Activated B cell treated with CpG ODN at 0.5 μM for 24 hours (primary cell): Measurements from ENCODE around the gene ALPI. TPM values are rescaled to one million over a fixed set of nuclear protein-coding genes. Genes with fewer than 3 reads are reported as not detected.

Experiments
- ATAC-seq: fragments of 200-7000 bp; cut with Tn5 transposase; one replicate; pipeline ENCODE4 v1.10.0; 2021; ENCODE audit warnings: low read depth, mild to moderate bottlenecking, moderate library complexity
- CTCF ChIA-PET: fragments of 350-600 bp; sonication (Branson Sonifier 250); formaldehyde crosslinking; loops from one replicate; lab custom pipeline; 2021; ENCODE audit warnings: antibody characterized with exemption; lab: Charles Lee
- POLR2A ChIA-PET: fragments of 350-600 bp; sonication (Branson Sonifier 250); formaldehyde crosslinking; loops from one replicate; lab custom pipeline; 2021; ENCODE audit warnings: antibody characterized with exemption; lab: Charles Lee
- DNase-seq: peaks from one replicate; pipeline ENCODE4 v3.0.0; 2022
- H3K27ac Mint-ChIP-seq: one replicate; pipeline ENCODE4 v1.8.0; 2020; ENCODE audit warnings: mixed read lengths
- H3K27me3 Mint-ChIP-seq: one replicate; pipeline ENCODE4 v1.8.0; 2021; ENCODE audit warnings: mixed read lengths
- H3K36me3 Mint-ChIP-seq: one replicate; pipeline ENCODE4 v1.8.0; 2021; ENCODE audit warnings: low read depth, mixed read lengths
- H3K4me1 Mint-ChIP-seq: one replicate; pipeline ENCODE4 v1.8.0; 2021; ENCODE audit warnings: mixed read lengths
- H3K4me3 Mint-ChIP-seq: one replicate; pipeline ENCODE4 v1.8.0; 2020; ENCODE audit warnings: mild to moderate bottlenecking, mixed read lengths
- H3K9me3 Mint-ChIP-seq: one replicate; pipeline ENCODE4 v1.8.0; 2020; ENCODE audit warnings: mixed read lengths
- intact Hi-C: fragments of 100-400 bp; cut with micrococcal nuclease; formaldehyde crosslinking; loops from one replicate; pipeline ENCODE4 v1.15.1; 2024
- total RNA-seq: library from RNA; stranded (reverse); gene quantifications from 2 replicates; pipeline ENCODE4 v1.2.3, GENCODE V29; 2022
- TF ChIP-seq, protein P1 (sequence below): fragments of 200-600 bp; IDR thresholded peaks from one replicate; pipeline ENCODE4 v1.8.0; 2022; ENCODE audit warnings: antibody characterized with exemption, mild to moderate bottlenecking

ALPI gene
- total RNA-seq, 1 donor from 2014 or later, result not detected

DNA sequence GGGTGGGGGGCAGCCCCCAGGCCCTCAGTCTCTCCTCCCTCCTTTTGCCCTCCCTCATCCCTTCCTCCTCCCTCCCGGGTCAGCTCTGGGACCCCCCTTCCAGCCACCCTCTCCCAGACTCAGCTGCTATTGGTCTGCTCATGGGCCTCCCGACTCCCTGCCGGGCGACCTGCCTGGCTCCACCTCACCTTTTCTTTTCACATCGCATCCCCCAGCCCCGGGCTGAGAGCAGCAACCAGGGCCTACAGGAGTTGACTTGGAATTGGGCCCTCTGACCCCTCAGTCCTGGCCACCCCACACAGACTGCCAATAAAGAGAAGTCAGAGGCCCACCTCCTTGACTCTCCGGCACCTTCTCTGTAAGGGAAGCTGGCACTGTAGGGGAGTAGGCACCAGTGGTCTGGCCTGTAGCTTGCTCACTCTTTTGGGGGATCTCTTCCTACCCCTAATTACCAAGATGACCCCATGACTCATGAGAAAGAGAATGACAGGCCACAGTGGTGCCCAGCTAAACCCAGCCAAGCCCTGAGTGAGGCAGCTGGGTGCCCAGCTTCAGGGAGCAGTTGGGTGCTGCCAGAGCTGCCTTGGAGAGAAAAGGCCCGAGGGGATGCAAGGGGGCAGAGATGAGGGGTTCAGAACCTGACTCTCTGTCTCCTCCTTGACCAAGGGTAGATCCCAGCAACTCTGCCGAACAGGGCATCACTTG lies 33.7 kb downstream of the ALPI start:
- no peaks in the 10 kb centered on the region for H3K9me3 Mint-ChIP-seq
- intact Hi-C loops, result no loop called here
- peaks cover 15% of the 10 kb centered on the region for H3K4me1 Mint-ChIP-seq
- no peak for DNase-seq
- POLR2A ChIA-PET, result no interaction called here
- H3K27me3 Mint-ChIP-seq, result peaks cover 34% of the 10 kb centered on the region
- H3K36me3 Mint-ChIP-seq, result no peaks in the 10 kb centered on the region
- no peak overlapping the region for H3K4me3 Mint-ChIP-seq
- CTCF ChIA-PET, result no interaction called here
- no peak for ATAC-seq
- TF ChIP-seq, protein P1, sequence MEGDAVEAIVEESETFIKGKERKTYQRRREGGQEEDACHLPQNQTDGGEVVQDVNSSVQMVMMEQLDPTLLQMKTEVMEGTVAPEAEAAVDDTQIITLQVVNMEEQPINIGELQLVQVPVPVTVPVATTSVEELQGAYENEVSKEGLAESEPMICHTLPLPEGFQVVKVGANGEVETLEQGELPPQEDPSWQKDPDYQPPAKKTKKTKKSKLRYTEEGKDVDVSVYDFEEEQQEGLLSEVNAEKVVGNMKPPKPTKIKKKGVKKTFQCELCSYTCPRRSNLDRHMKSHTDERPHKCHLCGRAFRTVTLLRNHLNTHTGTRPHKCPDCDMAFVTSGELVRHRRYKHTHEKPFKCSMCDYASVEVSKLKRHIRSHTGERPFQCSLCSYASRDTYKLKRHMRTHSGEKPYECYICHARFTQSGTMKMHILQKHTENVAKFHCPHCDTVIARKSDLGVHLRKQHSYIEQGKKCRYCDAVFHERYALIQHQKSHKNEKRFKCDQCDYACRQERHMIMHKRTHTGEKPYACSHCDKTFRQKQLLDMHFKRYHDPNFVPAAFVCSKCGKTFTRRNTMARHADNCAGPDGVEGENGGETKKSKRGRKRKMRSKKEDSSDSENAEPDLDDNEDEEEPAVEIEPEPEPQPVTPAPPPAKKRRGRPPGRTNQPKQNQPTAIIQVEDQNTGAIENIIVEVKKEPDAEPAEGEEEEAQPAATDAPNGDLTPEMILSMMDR, result no peak
- no peak overlapping the region for H3K27ac Mint-ChIP-seq

- Mint-ChIP-seq H3K9me3 (no peaks in the 10 kb centered on the region), H3K27ac (no peak overlapping the region), H3K4me1 (peaks cover 11% of the 10 kb centered on the region), H3K4me3 (no peak overlapping the region), H3K27me3 (peaks cover 26% of the 10 kb centered on the region), H3K36me3 (no peaks in the 10 kb centered on the region)
- ChIA-PET POLR2A (no interaction called here), CTCF (no interaction called here)
- DNase-seq (no peak), ATAC-seq (no peak)
- intact Hi-C loops, result no loop called here
- TF ChIP-seq, protein P1, result no peak
Measured at GRCh38 chr2:232490221-232491138, 34.5 kb downstream of the ALPI start.

- DNase-seq (no peak), ATAC-seq (no peak)
- Mint-ChIP-seq H3K27me3 (peaks cover 25% of the 10 kb centered on the region), H3K4me3 (no peak overlapping the region), H3K9me3 (no peaks in the 10 kb centered on the region), H3K4me1 (peaks cover 11% of the 10 kb centered on the region), H3K36me3 (no peaks in the 10 kb centered on the region), H3K27ac (no peak overlapping the region)
- ChIA-PET CTCF (no interaction called here), POLR2A (no interaction called here)
- intact Hi-C loops, result no loop called here
- TF ChIP-seq, protein P1, result no peak
Measured at GRCh38 chr2:232491139-232491780, 35.3 kb downstream of the ALPI start.

DNA sequence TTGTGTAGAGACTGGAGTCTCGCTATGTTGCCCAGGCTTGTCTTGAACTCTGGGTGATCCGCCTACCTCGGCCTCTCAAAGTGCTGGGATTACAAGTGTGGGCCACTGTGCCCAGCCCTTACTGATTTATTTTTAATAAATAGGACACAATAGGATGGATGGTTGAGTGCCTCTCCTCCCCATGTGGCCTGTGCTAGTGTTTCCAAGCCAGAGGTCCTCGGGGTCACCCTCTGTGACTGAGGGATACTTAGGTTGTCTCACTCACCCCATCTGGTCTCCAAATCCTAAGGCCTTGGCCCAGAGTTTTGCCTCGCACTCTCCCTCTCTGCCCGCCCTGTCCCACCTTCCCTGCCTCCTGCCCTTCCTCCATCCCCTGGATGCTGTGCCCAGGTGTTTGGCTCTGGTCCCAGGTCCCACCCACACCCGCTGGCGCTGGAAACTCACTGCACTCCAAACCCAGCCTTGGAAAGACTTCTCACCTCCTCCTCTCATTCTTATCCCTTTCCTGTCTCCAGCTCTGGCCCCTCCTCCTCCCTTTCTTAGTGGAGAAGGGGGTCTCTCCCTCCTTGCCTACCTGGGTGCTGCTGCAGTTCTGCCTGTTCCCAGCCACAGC lies 36.4 kb downstream of the ALPI start:
- H3K27ac Mint-ChIP-seq, result no peak overlapping the region
- ChIA-PET POLR2A (no interaction called here), CTCF (no interaction called here)
- H3K4me1 Mint-ChIP-seq, result peaks cover 5% of the 10 kb centered on the region
- no peak for DNase-seq
- intact Hi-C loops, result no loop called here
- no peaks in the 10 kb centered on the region for H3K36me3 Mint-ChIP-seq
- no peak overlapping the region for H3K4me3 Mint-ChIP-seq
- no peak for ATAC-seq
- peaks cover 25% of the 10 kb centered on the region for H3K27me3 Mint-ChIP-seq
- TF ChIP-seq, protein P1, result no peak
- H3K9me3 Mint-ChIP-seq, result no peaks in the 10 kb centered on the region
